Measurements from ENCODE around the gene SEMA7A. TPM values are rescaled to one million over a fixed set of nuclear protein-coding genes. Genes with fewer than 3 reads are reported as not detected.

SEMA7A gene
- total and polyA plus RNA-seq, 9 of the 15 experiments (the other 6 are each of a cell fraction or from before 2014, with no cell fraction given) = 0.04 to 8.2 (median 5.4) TPM; not detected in 1

- TF ChIP-seq, protein P1, sequence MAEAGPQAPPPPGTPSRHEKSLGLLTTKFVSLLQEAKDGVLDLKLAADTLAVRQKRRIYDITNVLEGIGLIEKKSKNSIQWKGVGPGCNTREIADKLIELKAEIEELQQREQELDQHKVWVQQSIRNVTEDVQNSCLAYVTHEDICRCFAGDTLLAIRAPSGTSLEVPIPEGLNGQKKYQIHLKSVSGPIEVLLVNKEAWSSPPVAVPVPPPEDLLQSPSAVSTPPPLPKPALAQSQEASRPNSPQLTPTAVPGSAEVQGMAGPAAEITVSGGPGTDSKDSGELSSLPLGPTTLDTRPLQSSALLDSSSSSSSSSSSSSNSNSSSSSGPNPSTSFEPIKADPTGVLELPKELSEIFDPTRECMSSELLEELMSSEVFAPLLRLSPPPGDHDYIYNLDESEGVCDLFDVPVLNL (CRISPR knock-in tag; IDR thresholded peaks at IDR 0.05; ENCODE audit: low read depth) = no peak
- TF ChIP-seq KLF13 (tag; IDR thresholded peaks at IDR 0.05; ENCODE audit: borderline replicate concordance, low read depth) (no peak), FOXK2 (conservative IDR thresholded peaks at IDR 0.05 in 1 of 2, IDR thresholded peaks at IDR 0.05 in 1 of 2; ENCODE audit: low read depth in 2 of 2) (no peak), MYNN (IDR thresholded peaks at IDR 0.05) (no peak), MYNN (CRISPR knock-in tag; IDR thresholded peaks at IDR 0.05) (no peak), CREBBP (IDR thresholded peaks at IDR 0.05; ENCODE audit: low read depth, low read length) (no peak), DMBX1 (CRISPR knock-in tag; IDR thresholded peaks at IDR 0.05; ENCODE audit: borderline replicate concordance) (peak; percentile 26; the same call in 1 of the 2 replicates), ZBTB9 (CRISPR knock-in tag; IDR thresholded peaks at IDR 0.05) (0 out of 2 replicates have a peak, but pooled peaks have one; percentile 18), ZNF311 (CRISPR knock-in tag; IDR thresholded peaks at IDR 0.05) (peak; percentile 37; the same call in 1 of the 2 replicates)
- TF ChIP-seq, protein P2, sequence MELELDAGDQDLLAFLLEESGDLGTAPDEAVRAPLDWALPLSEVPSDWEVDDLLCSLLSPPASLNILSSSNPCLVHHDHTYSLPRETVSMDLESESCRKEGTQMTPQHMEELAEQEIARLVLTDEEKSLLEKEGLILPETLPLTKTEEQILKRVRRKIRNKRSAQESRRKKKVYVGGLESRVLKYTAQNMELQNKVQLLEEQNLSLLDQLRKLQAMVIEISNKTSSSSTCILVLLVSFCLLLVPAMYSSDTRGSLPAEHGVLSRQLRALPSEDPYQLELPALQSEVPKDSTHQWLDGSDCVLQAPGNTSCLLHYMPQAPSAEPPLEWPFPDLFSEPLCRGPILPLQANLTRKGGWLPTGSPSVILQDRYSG (tag; conservative IDR thresholded peaks at IDR 0.05; ENCODE audit: low read depth) = peak; percentile 78
Observed at GRCh38 chr15:74392902-74393301, 40.9 kb downstream of the SEMA7A start (continued).

All from K562 (cell line).